Endothelial cell of umbilical vein (primary cell): ENCODE results near the gene CPA3. TPM values are rescaled to one million over a fixed set of nuclear protein-coding genes. Genes with fewer than 3 reads are reported as not detected.

Experiments
- BruUV-seq: library from RNA; stranded (reverse); fragments of 400-500 nt; replicated peaks from 2 replicates; lab custom pipeline; 2021; lab: Mats Ljungman, UMichigan
- CTCF ChIA-PET: fragments of 300-600, 350-600 bp; sonication (Branson Sonifier 250); formaldehyde crosslinking; loops from one replicate; lab custom pipeline; 2021; ENCODE audit warnings: antibody characterized with exemption, inconsistent platforms; lab: Charles Lee
- POLR2A ChIA-PET: fragments of 300-600, 350-600 bp; sonication (Branson Sonifier 250); formaldehyde crosslinking; loops from one replicate; lab custom pipeline; 2021; ENCODE audit warnings: antibody characterized with exemption, inconsistent platforms; lab: Charles Lee
- DNase-seq: peaks from one replicate; pipeline ENCODE4 v3.0.0-alpha.2; 2011; ENCODE audit warnings: low read depth, low spot score
- FAIRE-seq: peaks from 2 replicates; lab custom pipeline; 2011; peaks lifted over from hg19 to GRCh38; lab: Jason Lieb, UNC
- H2AFZ ChIP-seq: 2 replicates; pipeline ENCODE4 v1.6.0; 2012; ENCODE audit warnings: low read depth, low read length, control low read depth, inconsistent platforms
- H3K27ac ChIP-seq: 2 replicates; pipeline ENCODE4 v1.5.1; 2011; ENCODE audit warnings: low read depth, mild to moderate bottlenecking, control low read depth, low read length, moderate library complexity; ENCODE audit not compliant: insufficient read depth
- H3K27me3 ChIP-seq, 2 experiments: 2 replicates each; pipeline versions ENCODE4 v1.6.0 to v1.6.1; 2011; ENCODE audit warnings: low read length in 2 of 2, mixed read lengths in 1 of 2; ENCODE audit not compliant: control insufficient read depth in 2 of 2, insufficient read depth in 2 of 2
- H3K36me3 ChIP-seq, 2 experiments: 2 replicates in 1 of 2; 3 replicates in 1 of 2; pipeline ENCODE4 v1.5.1; 2011; ENCODE audit warnings: low read length in 2 of 2, mild to moderate bottlenecking in 1 of 2, moderate library complexity in 1 of 2; ENCODE audit not compliant: control insufficient read depth in 2 of 2, insufficient read depth in 2 of 2; ENCODE audit errors: extremely low read depth in 1 of 2
- H3K4me1 ChIP-seq: 3 replicates; pipeline ENCODE4 v1.5.1; 2011; ENCODE audit warnings: mild to moderate bottlenecking, low read length; ENCODE audit not compliant: control insufficient read depth, insufficient read depth; ENCODE audit errors: extremely low read depth
- H3K4me2 ChIP-seq: 2 replicates; pipeline ENCODE4 v1.6.1; 2011; ENCODE audit warnings: low read length, control low read depth, mixed read lengths; ENCODE audit not compliant: insufficient read depth
- H3K4me3 ChIP-seq, 3 experiments: fragments of 200-600 bp in 1 of 3; sonication (generic), shearing (Covaris generic) in 1 of 3; replicated peaks in 1 of 3; 2 replicates each; pipeline ENCODE4 v1.5.1; 2011 to 2016; ENCODE audit warnings: control low read depth in 3 of 3, low read length in 3 of 3, mild to moderate bottlenecking in 2 of 3, inconsistent platforms in 1 of 3, low read depth in 1 of 3, moderate library complexity in 1 of 3; ENCODE audit not compliant: insufficient read depth in 1 of 3
- H3K79me2 ChIP-seq: 2 replicates; pipeline ENCODE4 v1.6.0; 2012; ENCODE audit warnings: low read length, inconsistent platforms; ENCODE audit not compliant: control insufficient read depth, insufficient read depth
- H3K9ac ChIP-seq: replicated peaks from 2 replicates; pipeline ENCODE3; 2011; ENCODE audit warnings: low read length, control low read depth; ENCODE audit not compliant: insufficient read depth; ENCODE audit errors: extremely low read depth
- H3K9me1 ChIP-seq: replicated peaks from 3 replicates; pipeline ENCODE4 v1.6.0; 2011; ENCODE audit warnings: mild to moderate bottlenecking, low read length; ENCODE audit not compliant: control insufficient read depth, insufficient read depth; ENCODE audit errors: extremely low read depth
- H3K9me3 ChIP-seq: replicated peaks from 2 replicates; pipeline ENCODE4 v1.5.1; 2012; ENCODE audit warnings: low read length, inconsistent platforms; ENCODE audit not compliant: control insufficient read depth, insufficient read depth
- H4K20me1 ChIP-seq: replicated peaks from 2 replicates; pipeline ENCODE3; 2011; ENCODE audit warnings: mild to moderate bottlenecking, low read length; ENCODE audit not compliant: control insufficient read depth, insufficient read depth; ENCODE audit errors: extremely low read depth
- EZH2 ChIP-seq: IDR thresholded peaks from 2 replicates; pipeline ENCODE4 v1.6.1; 2012; ENCODE audit warnings: borderline replicate concordance, low read depth, mild to moderate bottlenecking, moderate library complexity, low read length, inconsistent platforms; ENCODE audit not compliant: severe bottlenecking
- FOS ChIP-seq: IDR thresholded peaks from 2 replicates; pipeline ENCODE4 v1.6.1; 2011; ENCODE audit warnings: mild to moderate bottlenecking, low read length, moderate library complexity, borderline replicate concordance; ENCODE audit not compliant: insufficient read depth
- JUN ChIP-seq: IDR thresholded peaks from 2 replicates; pipeline ENCODE4 v1.6.1; 2011; ENCODE audit warnings: borderline replicate concordance, low read depth; ENCODE audit not compliant: insufficient read length, insufficient read depth
- POLR2A ChIP-seq: IDR thresholded peaks from 2 replicates; pipeline ENCODE4 v1.6.1; 2012; ENCODE audit warnings: low read depth, mild to moderate bottlenecking, control low read depth, low read length
- POLR2AphosphoS5 ChIP-seq: IDR thresholded peaks from 2 replicates; pipeline ENCODE4 v1.6.1; 2012; ENCODE audit warnings: low read depth, mild to moderate bottlenecking, control low read depth, low read length, moderate library complexity; ENCODE audit not compliant: insufficient read depth
- dilution Hi-C: fragments of 300-500 bp; cut with MboI; formaldehyde crosslinking; loops from one replicate; pipeline ENCODE4 v1.15.0; 2019; ENCODE audit warnings: low sequenced_read_pairs; ENCODE audit not compliant: extremely low pct_ligation_motif_present
- intact Hi-C: fragments of 100-400 bp; cut with micrococcal nuclease; formaldehyde crosslinking; loops from one replicate; pipeline ENCODE4 v1.10.0; 2022
- polyA plus RNA-seq, 4 experiments: library from polyadenylated mRNA; depleted of rRNA in 3 of 4; stranded (reverse) in 3 of 4; unstranded in 1 of 4; fragments of >200 nt; gene quantifications; 2 replicates each; pipeline versions ENCODE4 v1.2.1 to v1.2.3, GENCODE V29; 2011 to 2012; ENCODE audit warnings: missing spikeins in 1 of 4
- total RNA-seq: library from RNA; stranded (reverse); gene quantifications from 2 replicates; pipeline ENCODE4 v1.2.3, GENCODE V29; 2021

The CPA3 gene
- total and polyA plus RNA-seq, 2 donors (not counting 3 experiments of a cell fraction or from before 2014, with no cell fraction given) = 1.7 to 6.4 TPM

DNA sequence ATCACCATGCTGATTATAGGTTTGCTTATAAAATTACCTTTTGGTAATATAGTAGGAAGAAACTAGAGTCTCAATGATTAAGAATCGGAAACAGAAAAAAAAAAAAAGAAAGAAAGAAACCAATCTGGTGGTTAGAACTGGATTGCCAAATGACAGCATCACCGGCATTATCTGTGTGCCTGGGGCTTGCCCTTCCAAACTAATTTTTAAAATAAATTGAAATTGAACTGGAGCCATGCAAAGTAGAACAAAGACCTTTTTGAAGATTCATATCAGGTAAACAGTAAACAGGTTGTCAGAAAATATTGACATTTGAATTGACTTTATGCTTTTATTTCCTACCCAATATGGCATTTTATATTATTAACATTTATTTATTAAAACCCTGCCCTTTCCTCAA lies 48.7 kb upstream of the CPA3 start:
- Histone ChIP-seq H3K9me1 (no peaks in the 10 kb centered on the region), H3K4me3 (no peak overlapping the region), H3K27me3 (no peaks in the 10 kb centered on the region), H3K4me1 (no peaks in the 10 kb centered on the region), H2AFZ (no peak overlapping the region), H3K27ac (no peak overlapping the region), H3K9me3 (no peaks in the 10 kb centered on the region), H3K36me3 (no peaks in the 10 kb centered on the region), H4K20me1 (no peaks in the 10 kb centered on the region), H3K4me2 (no peak overlapping the region), H3K9ac (no peak overlapping the region), H3K79me2 (no peaks in the 10 kb centered on the region)
- POLR2A ChIA-PET = no interaction called here
- intact Hi-C loops (no loop called here), dilution Hi-C loops (no loop called here)
- BruUV-seq = no TSS peak
- DNase-seq (no peak), FAIRE-seq (no peak)
- CTCF ChIA-PET = no interaction called here
- TF ChIP-seq JUN (no peak), FOS (no peak), POLR2A (no peak)

DNA sequence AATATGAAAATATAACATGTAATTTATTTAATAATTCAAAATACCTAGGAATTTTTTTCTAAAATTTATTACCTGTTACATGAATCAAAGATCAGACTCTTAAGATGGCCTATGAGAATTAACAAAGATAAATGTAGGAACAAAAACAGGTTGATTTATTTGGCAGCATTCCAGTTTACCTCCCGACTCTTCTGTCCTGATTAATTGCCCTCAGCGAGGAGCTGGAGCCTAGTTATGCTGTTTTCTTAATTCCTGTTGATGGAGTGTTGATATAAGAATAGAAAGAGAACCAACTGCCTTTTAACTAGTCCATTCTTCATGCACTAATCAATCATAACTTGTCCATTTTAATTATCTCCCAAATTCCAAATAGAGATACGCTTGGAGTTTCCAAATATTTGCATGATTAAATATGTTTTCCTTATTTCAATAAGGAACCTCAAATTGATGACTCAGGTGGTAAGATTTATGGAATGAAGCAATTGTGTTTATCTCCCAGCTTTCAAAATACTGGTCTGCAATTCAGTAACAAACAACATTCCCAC lies 48.0 kb upstream of the CPA3 start:
- ChIA-PET POLR2A (no interaction called here), CTCF (interaction anchor here (1.0 kb wide), 1 partner anchor 138 kb away, joined by 3 read pairs; no protein-coding TSS in a partner anchor)
- Histone ChIP-seq H3K4me1 (no peaks in the 10 kb centered on the region), H2AFZ (no peak overlapping the region), H4K20me1 (no peaks in the 10 kb centered on the region), H3K4me3 (no peak overlapping the region), H3K27ac (no peak overlapping the region), H3K9me3 (no peaks in the 10 kb centered on the region), H3K9ac (no peak overlapping the region), H3K27me3 (no peaks in the 10 kb centered on the region), H3K79me2 (no peaks in the 10 kb centered on the region), H3K9me1 (no peaks in the 10 kb centered on the region), H3K36me3 (no peaks in the 10 kb centered on the region), H3K4me2 (no peak overlapping the region)
- FAIRE-seq = no peak
- no peak for DNase-seq
- BruUV-seq = no TSS peak
- intact Hi-C loops (no loop called here), dilution Hi-C loops (no loop called here)
- no peak for TF ChIP-seq EZH2
- no peak for TF ChIP-seq JUN
- TF ChIP-seq POLR2AphosphoS5 = no peak
